Activated CD4-positive, CD25-positive, alpha-beta regulatory T cell (primary cell): Measurements from ENCODE around the gene MFSD6.
"Not testable (repeated sequence)": the region's sequence is repeated elsewhere in the genome, so short reads cannot be mapped to it uniquely, and the experiment has no call there.

Experiments
- DNase-seq, 4 experiments: peaks; one replicate each; lab custom pipeline; 2025; lab: John Stamatoyannopoulos, UW

Gene MFSD6

DNA sequence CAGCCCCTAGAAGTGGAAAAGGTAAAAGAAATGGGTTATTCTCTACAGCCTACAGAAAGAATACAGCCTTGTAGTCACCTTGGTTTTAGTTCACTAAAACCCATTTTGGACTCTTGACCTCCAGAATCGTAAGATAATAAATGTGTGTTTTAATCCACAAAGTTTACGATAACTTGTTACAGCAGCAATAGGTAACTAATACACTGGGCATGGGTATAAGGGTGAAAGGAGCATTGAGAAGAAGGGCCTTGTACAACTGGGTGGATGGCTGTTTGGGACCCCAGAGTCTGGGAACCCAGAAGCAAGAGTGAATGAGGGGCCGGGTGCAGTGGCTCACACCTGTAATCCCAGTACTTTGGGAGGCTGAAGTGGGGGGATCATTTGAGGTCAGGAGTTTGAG, 2.2 kb upstream of the MFSD6 start:
- no peak for DNase-seq

DNA sequence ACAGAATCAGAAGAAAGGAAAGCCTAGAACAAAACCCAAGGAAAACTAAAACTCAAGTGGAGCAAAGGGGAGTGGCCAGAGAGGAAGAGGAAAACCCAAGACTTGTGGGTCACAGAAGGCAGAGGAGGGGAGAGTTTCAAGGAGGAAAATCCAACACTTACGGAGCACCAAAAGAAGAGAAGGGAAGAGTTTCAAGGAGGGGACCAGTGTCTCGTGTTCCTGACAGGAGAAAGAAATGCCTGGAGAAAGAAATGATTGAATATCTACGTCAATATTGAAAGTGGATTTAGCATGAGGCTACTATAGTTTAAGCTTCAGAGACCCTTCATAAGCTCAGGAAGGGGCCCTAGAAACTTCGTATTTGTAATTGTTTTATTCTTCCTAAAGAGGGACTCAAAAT, 1.4 kb upstream of the MFSD6 start:
- DNase-seq: no peak

DNA sequence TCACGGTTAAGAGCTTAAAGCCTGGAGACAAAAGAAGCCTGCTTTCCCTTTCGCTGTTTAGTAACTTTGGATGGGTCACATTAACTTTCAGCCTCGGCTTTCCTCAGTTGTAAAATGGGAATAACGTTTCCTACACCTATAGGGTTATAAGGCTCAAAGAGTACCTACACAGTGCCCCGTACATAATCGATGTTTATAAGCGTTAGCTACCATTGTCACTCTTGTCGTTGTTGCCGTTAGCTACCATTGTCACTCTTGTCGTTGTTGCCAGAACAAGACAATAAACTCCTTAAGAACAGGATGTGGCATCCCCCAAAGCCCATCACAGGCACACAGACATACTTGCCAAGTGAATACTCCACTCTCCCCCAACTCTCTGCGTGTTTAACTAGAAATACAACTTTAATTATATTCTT, 901 bp upstream of the MFSD6 start:
- DNase-seq: peak in 1 of 4 experiments; percentile 5

DNA sequence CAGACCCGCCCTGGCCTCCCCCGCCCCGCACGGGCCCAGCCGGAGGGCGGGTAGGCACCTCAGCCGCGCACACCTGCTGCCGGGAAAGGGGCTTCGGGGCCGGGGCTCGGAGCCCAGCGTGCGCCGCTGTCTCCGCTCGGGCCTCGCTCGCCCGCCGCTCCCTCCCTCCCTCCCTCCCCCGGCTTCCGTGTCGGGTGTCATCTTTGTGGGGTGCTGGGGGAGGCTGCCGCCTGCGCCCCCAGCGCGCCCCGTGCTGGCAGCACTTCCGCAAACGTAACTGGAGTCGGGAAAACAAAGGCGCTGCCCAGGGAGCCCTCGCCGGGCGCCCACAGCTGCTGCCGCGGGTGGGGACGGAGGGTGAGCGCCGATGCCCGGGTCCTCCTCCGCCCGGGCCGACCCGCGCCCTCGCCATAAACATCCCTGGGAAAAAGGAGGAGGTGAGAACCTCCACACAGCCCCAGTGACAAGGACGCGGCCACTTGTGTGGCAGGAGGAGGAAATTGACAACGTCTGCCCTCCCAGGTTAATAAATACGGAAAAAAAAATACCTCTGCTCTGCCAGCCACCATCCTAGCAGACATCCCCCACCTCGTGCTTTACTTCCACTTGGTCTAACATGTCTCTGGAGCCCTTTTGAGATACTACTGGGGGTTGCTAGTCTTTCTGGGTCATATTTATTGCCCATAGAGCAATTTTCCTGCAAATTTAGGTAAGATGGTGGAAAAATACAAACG, 550 bp downstream of the MFSD6 start:
- peak; percentile 31 to 67 (median 50) for DNase-seq

DNA sequence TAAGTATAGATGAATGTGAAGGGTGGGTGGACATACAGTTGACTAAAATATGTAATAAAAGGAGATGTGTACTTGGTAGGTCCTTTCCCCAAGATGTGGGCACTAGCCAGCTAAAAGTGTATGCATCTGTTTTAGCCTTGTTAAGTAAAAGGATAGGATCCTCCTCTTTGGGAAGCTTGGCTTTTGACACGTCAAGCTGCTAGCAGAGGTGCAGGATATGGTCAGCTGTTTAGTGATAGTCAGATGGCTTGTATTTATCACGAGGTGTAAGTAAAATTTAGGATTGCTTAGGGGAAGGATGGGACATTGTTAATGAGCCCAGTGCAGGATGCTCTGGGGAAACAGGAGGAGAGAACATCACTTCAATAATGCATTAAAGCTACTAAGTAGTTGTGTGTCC, 1.5 kb downstream of the MFSD6 start:
- DNase-seq: no peak

DNA sequence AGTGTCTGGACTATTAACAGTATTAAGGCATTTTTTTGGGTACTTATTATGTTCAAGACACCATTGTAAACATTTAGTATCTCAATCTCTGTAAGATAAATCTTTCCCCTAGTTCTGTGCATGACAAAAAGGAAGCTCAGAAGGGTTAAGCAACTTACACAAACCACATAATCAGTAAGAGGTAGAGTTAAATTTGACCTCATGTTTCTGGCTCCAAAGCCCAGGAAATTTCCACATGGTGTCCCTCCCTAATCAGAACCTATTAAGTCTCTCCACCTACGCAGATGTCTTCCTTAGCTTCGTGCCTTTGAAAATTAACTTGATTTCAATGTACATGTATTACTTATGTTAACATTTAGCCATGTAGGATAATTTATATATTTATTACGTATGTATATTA, 2.0 kb downstream of the MFSD6 start:
- no peak for DNase-seq

DNA sequence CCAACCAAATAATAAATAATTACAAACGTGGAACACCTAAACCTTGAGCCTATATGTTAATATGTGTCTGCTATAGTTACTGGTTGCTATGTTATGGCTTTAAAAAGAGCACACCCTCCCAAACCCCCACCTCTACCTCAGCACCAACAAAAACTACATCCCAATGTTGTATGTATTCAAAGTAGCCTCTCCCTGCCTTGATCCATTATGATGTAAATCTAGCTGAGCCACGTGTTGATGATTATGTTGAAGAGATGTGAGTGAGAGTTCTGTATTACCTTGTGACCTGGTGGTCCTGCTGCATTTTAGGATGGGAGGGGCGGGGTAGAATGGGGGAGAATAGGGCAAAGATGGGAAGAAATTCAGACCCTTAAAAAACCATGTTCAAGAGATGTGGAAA, 4.8 kb downstream of the MFSD6 start:
- DNase-seq: no peak

DNA sequence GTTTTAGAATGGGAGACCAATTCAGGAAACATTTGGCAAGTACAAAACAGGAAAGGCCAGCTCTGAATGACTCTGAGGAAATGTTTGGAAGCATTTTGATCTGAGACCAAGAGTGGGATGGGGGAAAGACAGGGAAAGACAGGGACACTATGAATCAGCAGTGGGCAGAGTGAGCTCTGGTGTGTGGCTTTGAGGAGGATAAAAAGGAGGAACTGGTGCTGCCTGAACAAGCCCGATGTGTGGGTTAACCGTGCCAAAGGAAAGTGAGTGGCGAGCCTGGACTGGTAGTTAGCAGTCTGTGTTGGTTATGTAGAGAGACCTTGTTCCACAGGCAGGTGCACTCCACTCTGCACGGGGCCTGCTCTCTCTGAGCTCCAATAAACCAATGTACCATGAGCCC, 5.3 kb downstream of the MFSD6 start:
- no peak for DNase-seq

DNA sequence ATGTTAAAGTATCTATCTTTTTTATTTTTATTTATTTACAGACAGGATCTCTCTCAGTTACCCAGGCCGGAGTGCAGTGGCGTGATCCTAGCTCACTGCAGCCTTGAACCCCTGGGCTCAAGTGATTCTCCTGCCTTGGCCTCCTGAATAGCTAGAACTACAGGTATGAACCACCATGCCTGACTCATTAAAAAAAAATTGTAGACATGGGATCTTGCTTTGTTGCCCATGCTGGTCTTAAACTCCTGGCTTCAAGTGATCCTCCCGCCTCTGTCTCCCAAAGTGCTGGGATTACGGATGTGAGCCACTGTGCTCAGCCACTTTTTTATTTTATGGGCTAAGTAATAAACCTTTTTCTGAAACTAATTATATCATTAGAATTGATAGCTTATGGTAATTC, 7.1 kb downstream of the MFSD6 start:
- no peak for DNase-seq

DNA sequence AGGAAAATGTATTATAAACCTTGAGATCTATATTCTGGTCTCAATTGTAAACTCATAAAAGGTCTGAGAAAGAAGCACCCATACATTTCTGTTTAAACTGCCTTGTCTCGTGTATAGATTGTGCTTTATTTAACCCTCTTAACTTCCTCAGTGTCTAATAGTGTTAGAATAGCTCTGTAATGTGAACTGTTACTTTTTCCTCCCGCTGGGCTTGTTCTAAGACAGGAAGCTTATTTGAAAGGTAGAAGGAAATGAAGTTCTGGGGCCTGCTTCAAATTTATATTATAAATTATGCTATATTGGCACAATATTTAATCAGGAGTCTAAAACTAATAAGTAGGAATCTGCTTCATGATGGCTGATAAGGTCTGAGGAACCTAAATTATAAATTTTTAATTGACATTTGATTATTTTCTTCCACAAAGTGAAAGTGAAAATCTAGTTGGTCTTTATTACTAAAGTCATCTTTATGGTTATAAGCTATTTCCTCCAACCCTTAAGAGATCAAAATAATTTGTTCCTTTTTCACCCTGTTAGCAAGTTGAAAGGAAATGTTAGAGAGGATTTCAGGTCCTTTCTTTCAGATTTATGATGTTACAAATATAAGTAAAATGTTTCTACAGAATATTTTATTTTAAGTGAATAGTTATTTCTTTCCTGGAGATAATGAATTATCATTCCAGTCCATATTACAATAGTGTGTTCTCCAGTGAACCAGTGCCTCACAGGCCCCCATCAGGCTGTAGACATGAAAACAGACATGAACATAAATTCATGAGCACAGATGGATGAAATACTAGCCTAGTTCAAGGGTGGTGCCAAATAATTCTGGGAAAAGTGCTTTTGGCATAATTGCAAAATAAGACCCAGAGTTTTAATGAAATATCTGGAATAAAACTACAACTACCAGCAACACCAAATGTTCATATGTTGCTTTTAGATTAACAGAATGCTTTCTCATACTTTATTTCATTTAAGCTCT, 7.9 kb downstream of the MFSD6 start:
- DNase-seq: no peak

DNA sequence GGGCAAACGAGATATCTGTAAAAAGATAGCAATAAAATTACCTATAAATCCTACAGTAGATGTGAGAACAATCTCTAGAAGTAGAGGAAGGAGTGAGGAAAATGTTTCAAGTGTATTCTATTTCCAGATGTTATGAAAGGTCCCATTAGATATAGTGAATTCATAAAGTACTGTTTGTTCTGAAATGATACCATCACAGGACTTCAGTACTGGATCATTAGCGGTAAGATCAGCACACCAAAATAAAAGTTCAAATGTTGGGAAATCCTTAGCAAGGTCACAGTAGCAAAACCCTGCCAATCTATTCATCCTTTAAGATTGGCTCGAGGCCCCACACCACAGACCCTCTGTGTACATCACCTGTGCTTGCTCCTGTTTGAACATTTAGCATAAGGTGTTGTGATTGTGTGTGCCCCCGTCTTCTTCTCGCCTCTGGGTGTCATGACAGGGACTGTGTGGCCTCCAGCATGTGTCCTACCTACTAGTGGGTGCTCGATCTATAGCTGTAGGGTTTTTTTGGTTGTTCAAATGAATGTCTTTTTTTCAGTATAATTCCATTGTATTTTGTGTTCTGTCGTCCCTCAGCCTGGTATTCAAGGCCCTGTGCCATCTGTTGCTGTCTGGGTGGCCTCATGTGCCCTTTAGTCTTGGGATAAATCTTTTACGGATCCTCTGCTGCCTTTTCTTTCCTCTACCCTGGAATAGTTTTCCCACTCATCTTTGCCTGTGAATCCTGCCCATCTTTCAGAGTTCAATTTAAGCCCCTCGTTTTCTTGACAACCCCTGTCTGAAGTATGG, 9.1 kb downstream of the MFSD6 start:
- DNase-seq: no peak

DNA sequence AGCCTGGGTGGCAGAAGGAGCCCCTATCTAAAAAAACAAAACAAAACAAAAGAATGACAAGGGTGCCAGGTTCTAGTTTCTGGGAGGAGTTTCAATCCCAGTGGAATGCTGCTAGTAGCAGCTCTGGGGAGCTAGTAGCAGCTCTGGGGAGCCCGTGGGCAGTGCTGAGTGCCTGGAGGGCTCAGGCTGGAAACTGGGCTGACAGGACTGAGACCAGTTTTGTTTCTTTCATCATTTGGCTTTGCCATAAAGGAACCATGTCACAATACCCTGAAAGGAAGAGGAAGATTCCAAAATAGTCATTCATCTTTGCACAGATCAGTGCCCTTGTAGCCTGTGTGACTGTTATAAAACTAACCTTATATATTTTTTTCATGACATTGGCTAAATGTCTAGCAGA, 10.6 kb downstream of the MFSD6 start:
- DNase-seq: no peak

DNA sequence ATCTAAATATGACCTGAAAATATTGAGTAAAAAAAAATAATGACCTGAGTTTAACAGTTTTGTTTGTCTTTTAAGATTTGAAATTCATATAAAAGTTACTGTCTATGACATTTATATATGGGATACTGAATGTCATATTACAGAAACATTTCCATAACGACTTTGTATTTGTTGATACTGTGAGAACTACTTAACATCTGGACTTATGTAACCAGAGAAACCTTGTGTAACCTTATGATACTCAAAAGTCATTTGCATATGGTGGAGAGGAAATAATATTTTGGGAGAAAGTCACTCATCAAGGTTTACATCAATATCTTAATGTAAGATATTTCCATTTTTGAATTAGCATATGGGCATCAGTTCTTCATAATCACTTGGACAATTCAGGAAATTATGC, 12.6 kb downstream of the MFSD6 start:
- DNase-seq: no peak

DNA sequence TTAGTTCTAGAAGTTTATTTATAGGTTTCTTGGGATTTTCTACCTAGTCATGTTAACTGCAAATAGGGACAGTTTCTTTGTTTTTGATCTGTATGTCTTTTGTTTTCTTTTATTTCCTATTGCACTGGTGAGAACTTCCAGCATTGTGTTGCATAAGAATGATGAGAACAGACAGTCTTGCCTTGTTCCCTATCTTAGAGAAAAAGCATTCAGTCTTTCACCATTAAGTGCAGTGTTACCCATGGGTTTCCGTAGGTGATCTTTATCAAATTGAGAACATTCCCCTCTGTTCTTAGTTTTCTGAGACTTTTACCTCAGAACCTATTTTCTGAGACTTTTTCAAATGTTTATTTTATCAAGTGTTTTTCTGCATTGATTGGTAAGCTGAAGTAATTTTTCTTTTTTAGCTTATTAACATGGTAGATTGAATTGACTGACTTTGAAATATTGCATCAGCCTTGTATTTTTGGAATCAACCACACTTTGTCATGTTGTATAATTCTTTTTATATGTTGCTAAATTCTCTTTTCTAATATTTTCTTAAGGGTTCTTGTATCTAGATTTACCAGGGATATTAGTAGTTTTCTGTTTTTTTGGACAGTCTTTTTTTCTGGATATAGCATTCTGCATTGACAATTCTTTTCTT, 17.2 kb downstream of the MFSD6 start:
- DNase-seq: no peak

DNA sequence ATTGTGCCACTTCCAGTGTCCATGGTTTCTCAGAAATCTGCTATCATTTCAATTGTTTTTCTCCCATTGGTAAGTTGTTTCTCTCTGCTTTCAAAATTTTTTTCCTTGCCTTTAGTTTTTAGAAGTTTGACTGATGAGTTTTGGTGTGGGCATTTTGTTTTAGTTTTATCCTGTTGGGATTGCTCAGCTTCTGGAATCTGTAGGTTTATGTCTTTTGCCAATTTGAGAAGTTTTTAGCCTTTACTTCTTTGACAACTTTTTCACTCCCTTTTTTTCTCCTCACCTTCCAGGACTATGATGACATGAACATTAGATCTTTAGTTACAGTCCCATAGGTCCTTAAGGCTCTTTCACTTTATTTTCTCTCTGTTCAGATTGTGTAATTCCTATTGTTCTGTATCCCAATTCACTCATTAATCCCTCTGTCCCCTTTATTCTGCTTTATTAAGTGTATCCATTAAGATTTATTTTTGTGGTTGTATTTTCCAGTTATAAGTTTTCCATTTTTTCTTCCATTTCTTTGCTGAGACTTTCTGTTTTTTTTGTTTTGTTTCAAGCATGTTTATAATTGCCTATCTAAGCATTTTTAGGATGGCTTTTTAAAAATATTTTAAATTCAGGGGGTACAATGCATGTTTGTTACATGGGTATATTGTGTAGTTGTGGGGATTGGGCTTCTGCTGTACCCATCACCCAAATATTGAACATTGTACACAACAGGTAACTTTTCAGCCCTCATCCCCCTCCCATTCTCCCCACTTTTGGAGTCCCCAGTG, 17.9 kb downstream of the MFSD6 start:
- no peak for DNase-seq

DNA sequence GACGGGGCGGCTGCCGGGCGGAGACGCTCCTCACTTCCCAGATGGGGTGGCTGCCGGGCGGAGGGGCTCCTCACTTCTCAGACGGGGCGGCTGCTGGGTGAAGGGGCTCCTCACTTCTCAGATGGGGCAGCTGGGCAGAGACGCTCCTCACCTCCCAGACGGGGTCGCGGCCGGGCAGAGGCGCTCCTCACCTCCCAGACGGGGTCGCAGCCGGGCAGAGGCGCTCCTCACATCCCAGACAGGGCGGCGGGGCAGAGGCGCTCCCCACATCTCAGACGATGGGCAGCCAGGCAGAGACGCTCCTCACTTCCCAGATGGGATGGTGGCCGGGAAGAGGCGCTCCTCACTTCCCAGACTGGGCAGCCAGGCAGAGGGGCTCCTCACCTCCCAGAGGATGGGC, 22.7 kb downstream of the MFSD6 start:
- not testable (repeated sequence) for DNase-seq

DNA sequence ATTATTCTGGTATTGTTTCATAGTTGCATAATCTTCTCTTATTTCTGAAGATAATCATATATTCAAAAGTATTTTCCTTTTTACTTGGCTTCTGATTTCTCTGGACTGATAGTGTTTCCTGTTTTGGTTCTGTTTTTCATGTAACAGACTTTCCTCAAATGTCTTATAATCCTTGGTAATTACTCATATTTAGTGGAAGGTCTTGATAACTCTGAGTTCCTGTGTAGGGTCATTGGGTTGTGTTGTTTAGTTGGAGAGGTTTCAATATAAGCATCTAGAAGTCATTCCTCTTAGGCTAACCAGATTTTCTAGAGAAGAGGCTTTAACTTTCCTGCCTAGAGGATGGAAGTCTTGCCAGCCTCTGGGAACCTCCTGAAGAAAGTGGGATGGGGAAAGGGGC, 23.8 kb downstream of the MFSD6 start:
- no peak for DNase-seq

DNA sequence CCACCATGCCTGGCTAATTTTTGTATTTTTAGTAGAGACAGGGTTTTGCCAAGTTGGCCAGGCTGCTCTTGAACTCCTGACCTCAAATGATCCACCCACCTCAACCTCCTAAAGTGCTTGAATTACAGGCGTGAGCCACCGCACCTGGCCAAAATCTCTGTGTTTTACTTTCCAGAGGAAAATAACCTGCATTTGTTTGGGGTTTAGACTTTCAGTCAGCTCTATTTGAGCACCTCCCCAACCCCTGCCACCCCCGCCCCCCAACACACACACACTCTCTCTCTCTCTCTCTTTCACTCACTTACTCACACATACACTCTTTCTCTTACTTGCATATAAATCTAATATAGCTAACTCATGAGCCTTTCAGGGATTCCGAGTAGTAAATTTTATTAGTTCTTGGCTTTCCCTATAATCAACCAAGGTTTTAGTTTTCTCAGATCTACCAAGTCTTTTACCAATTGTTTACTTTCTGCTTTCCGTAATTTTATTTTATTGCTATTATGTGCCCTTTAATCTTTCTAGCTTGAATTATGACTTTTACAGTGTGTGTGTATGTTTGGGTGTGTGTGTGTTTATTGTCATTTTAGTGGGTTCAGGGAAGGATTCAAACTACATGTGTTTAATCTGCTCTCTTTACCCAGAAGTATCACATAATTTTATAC, 24.5 kb downstream of the MFSD6 start:
- DNase-seq: no peak

DNA sequence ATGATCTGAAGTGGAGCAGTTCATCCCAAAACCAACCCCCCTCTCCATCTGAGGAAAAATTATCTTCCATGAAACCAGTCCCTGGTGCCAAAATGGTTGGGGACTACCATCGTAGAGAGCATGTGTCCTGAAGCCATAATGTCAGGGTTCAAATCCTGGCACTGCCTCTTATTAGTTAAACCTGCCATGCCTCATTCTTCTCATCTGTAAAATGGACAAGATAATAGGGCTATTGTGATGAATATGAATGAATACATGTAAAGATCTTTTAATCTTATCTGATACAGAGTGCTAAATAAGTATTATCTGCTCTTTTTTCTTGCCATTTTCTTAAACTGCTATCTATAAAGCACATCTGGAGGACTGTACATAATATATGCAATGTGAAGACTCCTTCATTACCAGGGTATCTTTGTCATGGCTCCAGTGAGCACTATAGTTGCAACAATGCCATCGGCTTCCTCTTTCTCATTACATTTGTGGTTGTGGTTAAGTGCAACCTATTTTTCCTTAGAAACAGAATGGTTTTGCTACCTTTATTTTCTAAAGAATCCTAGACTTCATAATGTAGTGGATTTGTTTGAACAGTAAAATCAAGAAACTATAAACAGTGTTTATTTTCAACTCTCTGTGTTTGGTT, 27.0 kb downstream of the MFSD6 start:
- DNase-seq: no peak

DNA sequence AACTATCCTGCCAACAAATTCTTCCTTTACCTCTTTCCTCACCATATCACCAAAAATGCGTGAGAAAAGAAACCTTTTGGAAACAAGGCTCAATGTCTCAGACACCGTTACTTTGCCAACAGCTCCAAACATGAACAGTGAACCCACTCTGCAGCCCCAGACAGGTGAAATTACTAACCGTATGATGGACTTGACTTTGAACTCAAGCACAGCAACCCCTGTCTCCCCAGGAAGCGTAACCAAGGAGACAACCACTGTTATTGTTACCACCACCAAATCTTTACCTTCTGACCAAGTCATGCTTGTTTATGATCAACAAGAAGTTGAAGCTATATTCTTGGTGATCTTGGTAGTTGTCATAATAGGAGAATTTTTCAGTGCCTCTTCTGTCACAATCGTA, 28.4 kb downstream of the MFSD6 start:
- no peak for DNase-seq
